D341Med (cell line): ENCODE results near the gene TDRKH.

ENCODE experiments used
- DNase-seq: peaks from one replicate; pipeline ENCODE4 v3.0.0; 2012; ENCODE audit warnings: low spot score

The TDRKH gene

DNA sequence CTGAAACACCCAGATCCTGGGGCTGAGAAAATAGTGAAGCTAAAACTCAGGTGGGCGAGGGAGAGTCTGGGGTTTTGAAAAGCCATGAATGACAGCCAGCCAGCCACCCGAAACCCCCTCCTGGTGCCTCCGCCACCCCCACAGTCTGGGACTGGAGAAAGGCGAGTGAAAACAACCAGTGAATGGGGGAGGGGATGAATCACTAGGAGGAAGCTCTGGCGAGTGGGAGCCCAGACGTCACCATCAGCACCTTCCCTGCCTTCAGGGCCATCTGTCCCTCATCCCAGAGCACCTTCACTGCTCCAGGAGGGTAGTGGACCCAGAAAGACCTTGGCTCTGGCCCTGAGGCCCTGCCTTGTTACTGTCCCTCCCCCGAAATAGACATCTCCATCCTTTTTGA, 32.1 kb upstream of the TDRKH start:
- DNase-seq = no peak

DNA sequence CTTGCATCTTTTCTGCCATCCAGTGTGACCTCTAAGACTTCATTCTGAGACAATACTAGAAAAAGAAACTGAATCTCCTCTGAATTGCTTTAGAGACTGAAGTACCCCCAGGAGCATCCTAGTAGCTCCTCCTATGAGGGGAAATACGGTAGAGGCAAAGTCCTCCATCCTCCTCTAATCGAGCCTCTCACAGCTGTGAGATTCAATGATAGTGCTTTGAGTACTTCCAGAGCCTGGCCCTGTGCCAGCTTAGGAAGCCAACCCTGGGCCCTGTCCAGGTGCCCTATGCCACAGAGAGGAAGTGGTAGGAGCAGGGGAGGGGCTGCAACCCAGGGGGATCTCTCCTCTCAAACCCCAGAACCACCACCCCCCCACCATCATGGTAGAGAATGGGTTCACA, 30.6 kb upstream of the TDRKH start:
- DNase-seq = no peak

DNA sequence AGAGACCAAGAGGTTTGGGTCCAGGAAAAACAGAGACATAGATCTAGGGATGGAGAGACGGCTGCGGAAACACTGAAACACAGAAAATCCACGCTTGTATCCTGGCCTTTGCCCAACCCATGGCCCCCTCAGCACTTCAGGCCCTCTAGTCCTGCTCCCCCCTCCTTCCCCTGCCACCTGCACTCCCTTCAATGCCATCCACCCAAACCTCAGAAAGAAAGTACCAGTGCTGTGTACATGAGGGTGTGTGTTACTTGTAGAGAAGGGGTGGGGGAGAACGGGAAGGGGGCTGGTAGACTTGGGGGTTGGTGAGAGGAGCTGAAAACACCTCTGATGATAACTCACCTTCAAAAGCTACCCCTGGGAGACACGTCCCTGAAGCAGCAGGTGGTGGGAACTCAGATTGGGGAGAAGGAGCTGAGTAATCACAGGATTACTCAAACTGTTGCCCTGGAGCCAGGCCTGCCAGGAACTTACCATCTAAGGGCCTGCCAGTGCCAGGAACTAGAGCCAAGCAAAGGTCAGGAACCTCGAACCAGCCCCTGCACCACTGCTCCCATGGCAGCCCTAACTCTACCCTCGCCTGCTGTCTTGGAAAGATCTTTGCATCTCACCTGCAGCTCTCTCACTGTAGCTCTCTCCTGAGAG, 29.8 kb upstream of the TDRKH start:
- no peak for DNase-seq

DNA sequence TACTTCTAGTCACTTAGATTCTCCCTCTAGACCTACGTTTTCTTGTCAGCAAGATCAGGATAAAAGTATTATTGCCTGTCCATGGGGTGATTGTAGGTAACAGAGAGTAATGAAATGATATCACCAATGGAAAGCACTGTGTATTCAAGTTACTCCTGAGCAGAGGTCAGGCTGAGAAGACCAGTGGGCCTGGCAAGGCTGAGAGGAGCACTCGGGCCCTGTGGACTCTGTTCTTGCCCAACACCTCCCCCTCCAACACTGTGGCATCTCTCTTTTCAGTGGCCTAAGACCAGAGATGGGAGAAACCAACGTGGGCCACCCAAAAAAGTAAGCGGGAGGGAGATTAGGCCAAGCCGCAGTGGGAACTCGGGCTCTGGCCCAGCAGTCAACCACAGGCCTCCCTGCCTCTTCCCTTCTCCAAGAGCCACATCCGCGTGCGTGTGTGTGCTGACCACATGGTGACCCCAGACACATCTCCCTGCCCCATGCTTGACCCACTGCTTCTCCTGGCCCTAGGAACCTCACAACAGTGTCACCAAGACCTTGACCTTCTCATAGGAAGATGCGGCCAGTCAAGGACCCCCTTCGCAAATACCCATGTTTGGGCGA, 29.0 kb upstream of the TDRKH start:
- DNase-seq = no peak

DNA sequence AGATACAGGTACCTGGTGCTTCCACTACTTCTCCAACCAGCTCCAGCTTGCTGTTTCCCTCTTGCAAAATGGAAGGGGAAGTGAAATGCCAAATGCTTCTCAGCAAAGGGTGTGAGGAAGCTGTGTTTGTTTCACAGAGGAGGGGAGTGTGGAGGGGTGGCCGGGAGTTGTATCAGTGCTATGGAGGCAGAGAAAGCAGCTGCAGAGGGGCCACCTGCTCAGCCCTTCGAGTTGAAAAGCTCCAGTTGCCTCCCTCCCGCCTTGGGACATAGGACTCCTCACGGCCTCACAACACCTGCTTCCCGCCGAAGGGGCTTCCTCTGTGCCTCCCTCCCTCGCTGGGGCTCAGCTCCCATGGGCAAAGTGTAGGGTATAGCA, 27.0 kb upstream of the TDRKH start:
- no peak for DNase-seq

DNA sequence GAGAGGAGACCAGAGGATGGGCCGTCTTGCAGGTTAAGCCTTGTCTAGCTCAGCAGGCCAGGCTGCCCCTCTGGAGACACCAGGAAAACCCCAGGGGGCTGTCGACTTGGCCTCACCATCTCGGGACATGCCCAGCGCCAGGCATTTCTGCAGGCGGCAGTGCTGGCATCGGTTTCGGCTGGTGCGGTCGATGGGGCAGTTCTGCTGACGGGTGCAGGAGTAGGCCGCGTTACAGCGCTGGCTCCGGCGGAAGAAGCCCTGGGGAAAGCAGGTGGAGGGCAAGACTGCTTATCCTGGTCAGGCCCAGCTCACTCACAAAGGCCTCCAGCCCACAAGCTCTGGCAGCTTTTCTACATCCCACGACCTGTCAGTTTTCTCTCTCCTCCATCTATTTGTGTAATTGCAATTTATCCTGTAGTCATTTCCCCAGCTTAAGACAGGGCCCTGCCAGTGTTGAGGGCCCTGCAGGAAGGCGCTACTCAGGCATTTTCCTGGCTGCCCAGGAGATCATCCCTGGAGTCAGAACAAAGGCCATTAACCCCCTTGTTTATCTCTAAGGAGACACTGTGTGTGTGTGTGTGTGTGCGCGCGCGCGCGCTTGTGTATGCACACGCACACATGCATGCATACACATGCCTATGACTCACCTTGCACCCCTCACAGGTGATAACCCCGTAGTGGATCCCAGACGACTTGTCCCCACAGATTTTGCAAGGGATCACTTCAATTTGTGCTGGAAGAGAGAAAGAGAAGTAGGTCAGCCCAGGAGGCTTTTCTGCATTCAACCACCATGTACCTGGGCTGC, 26.4 kb upstream of the TDRKH start:
- DNase-seq = no peak

DNA sequence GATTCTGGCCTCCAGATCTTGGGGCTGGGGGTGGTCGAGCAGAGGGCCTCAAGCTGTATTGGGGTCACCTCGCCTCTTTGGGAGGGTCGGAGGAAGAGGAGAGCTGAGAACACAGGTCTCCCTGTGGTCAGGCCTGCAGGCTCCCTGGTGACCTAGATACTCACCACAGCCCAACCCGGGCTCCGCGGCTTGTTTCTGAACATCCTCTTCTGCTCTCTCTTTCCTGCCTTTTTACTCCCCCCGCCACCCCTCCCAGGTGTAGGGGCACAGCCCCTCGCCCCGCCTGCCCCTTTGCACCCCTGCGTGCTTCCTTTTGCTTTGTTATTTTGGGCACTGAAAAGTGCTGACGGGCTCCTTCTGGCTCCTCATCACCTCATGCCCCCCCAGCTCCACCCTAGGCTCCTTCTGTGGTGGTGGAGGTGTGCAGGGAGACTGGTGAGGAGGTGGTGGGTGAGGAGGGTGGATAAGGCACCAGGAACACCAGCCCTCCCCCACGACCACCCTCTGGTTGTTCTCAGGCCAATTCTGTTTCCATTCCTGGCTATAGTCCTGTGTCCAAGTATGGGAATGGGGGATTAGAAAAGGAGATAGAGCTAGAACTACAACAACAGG, 25.5 kb upstream of the TDRKH start:
- DNase-seq = no peak

DNA sequence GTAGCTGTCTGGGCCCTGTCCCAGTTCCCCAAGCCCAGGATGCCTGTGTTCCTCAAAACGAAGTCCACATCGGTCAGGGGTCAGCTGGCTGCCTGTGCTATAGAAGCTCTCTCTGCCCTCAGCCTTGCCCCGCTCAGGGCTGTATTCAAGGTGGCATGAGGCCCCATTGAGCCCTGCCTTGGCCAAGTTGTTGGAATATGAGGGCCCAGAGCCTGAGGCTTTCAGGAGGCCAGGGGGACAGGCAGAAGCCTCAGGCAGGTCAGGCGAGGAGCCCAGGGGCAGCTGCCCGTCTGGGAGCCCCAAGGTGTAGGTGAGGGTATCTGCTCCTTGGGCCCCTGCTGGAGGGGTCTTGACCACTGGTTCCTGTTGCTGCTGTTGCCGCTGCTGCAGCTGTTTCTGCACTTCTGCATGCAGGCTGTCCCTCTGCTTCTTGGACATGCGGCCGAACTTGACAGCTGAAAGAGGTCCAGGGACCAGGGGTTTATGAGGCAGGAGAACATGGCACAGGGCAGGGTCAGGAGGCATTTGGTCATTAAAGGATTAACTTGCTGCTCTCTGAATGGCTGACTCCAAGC, 24.8 kb upstream of the TDRKH start:
- DNase-seq = no peak

DNA sequence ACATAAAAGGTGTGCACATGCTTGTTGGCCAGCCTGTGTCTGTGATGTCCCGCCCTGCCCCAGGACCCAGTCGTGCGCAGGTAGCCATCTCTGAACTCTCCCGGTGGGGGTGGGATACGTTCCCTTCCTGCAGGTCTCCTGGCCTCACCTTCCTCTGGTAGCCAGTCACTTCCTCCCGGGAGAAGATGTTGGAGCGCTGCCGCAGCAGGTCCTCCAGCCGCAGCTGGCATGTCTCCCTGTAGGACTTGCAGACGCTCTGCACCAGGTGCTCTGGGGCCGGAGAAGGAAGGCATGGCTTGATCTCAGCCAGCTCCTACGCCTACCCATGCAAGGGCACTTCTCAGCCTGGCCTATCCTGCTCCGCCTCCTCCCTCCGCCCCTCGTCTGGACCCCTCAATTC, 24.1 kb upstream of the TDRKH start:
- no peak for DNase-seq

DNA sequence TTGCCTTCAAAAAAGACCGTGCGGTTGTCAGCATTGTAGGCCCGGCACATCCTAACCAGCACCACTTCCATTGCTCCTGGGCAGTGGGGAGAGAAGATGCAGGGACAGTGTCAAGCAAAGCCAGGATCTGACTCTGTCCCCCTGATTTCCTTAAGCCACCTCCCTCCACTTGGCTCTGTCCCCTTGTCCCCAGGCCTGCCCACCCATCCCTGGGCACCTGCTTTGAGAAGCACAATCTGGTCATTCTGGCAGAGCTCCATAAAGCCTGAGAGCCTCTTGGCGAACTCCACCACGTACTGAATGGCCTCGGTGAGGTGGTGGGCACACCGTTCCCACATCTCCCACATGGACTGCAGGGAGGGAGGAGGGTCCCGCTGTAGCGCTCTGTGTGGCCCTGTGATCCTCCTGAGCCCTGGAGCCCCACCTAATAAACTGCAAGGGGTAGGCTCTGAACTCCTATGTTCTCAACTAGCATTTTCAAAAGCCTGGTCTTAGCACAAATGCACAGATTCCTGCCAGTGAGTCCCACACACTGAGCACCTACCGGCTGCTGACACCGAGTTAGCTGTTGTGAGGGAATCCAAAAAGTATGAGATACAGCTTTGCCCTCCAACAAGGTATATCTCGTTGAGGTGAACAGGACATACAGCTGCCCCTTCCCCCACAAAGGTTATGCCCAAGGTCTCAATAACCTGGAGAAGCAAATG, 23.1 kb upstream of the TDRKH start:
- no peak for DNase-seq

DNA sequence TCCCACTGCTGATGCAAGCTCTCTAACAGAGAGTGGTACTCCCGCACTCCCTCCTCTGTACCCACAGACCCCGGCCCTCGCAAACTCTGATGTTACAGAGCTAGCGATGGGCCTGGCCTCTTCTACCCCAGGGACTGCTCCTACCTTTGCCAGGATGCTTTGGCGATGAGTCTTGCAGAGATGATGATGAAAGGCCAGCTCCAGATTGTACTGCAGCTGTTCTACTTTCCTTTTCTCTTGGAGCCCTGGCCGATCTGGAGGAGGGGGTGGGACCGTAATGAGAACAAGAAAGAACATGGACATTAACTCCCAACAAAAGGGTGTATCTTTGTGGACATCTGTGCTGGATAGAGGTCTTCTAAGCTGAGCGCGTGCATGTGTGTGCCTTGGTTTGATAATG, 20.9 kb upstream of the TDRKH start:
- DNase-seq = no peak

DNA sequence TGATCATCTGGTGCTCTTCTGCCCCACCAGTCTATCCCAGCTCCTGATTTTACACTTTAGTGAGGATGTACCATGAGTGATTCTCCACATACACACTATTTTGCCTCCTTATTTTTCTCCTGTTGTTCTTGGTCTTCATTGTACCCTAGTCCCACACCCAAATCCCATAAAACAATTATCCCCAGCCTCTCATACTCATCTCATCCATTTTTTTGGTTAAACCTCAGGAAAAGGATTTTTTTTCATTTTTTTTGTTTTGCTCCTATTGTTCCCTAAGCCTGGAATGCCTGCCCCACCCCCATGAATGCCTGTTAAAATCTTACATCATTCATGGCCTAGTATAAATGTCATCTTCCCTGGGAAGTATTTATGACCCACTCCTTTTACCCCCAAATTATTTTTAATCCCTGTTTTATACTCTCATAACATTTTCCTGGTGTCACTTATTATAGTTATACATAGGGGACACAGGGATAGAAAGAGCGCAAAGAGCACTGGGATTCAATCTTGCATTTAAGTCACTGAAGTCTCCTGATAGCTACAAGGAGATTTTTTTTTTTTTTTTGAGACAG, 19.8 kb upstream of the TDRKH start:
- DNase-seq = no peak

DNA sequence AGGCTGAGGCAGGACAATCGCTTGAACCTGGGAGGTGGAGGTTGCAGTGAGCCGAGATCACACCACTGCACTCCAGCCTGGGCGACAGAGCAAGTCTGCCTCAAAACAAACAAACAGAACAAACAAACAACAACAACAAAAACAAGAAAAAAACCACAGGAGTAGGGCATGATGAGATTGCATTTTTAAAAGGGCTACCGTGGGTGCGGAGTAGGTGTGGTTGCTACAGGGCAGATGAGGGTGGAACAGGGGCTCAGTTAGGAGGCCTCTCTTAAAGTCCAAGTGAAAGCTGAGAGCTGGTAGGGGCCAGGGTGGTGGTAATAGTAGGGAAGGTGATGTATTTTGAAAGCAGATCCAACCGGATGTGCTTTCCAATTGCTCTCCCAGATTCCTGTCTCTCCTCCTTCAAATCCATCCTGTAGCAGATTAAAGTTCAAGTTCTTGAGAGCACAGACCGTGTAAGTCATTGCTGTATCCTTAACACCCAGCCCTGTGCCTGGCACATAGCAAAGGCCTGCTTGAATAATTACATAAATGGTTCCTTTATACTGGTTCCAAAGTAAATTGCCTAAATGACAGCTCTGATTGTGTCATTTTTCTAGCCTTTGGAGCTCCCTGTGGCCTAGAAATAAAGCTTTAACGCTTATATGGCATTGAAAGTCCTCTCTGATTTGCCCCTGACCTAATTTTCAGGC, 19.1 kb upstream of the TDRKH start:
- no peak for DNase-seq

DNA sequence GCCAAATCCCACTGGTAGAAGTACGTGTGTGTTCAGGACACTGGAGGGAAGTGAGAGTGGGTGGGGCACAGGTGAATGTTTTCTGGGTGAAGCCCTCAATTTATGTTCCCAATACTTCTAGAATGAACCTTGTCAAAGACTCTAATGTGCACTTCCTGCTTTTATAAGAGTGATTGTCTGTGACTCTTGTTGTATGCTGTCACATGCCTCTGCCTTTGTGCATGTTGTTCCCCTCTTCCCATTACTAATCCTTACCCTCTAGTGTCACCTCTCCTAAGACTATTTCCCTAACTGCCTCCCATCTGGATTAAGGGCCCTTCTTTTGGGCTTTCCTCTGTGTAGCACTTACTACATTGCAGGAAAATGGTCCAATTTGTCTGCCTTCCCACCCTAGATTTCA, 17.5 kb upstream of the TDRKH start:
- no peak for DNase-seq

DNA sequence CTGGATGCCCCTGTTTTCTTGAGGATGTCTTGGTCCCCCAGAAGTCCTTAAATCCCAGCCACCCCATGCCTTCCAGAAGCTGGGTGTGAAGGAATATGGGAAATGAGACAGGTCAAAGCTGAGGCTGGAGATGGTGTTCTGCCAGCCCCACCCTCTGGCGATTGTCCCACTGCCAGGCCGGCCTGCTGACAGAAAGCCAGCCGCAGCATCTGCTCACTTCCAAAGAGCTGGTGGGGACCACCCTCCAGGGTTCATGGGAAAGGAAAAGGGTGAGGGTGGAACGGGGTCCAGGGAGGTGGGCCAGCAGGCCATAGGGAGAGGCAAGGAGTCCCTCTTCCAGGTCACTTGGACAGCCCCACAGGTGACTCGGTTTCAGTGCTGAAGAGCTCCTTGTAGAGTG, 16.8 kb upstream of the TDRKH start:
- peak; percentile 25 for DNase-seq

DNA sequence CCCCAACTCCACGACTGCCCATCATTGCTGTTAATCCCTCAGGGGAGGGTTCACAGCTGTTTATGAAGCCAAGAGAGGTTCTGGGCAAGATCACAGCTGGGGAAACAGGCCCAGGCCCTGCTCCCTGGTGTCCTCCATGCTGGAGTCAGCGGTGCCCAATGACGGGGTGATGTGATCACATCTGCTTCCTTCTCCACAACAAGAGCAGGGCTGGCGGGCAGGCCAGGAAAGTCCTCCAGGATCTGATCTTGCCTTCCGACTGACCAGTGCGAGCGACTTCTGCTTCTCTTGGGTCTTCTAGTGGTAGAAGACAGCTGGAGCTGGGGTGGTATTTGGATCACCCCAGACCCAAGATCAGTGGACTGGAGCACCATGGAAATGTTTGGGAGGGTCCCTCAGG, 15.9 kb upstream of the TDRKH start:
- peak; percentile 16 for DNase-seq

DNA sequence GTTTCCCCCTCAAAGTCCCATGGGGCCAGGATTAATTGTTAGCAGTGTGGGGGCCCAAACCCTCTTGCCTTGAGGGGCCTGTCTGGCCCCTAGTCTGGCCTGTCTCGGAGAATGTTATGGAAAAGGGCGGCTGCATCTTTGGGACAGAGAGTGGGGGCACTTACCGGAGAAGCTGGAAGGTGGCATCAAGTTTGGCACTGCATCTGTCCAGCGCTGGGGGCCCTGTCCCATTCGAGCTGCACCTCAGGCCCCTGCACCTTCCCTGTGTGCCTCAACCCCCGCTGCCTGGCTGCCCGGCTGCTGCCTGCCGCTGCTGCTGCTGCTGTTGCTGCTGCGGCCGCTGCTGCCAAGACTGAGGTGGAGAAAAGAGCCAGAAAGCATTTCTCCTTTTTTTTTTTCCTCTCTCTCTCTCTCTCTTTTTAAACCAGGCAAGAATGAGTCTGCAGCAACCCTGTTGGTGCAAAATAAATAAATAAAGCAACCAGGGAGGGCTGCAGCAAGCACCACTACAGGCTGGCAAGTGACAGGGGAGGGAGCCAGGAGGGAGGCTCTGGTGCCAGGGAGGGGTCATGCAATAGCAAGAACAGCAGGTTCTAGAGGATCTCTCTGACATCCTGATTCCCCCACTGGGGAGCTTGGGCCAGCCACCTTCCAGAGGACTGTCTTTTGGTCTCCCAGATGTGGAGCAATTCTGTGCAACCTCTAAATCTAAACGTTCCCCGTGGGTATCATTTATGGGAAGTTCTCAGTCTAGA, 14.9 kb upstream of the TDRKH start, which contains the start of gene LINGO4:
TSS of gene LINGO4 (minus strand) at position 354 of the 755 bp plus-strand sequence. CDS start 2,715 bp downstream, outside the sequence.
- peak; percentile 43 for DNase-seq

DNA sequence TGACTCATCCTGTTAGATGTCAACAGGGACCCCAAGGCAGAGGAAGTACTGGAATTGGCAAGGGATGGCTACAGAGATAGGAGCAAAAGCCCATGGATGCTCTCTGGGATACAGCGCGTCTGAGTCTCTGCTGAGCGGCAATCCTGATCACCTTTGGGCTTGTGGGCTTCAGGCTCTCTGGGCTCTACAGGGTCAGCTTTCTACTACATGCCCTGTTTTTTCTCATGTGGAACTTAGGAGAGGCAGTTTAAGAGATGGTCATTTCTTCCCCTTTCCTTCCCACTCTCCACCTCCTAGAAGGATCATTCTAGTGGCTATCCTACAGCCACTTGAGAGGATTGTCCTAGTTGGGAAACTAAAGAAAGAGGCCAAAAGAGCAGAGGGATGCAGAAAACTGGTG, 13.6 kb upstream of the TDRKH start:
- DNase-seq = no peak

DNA sequence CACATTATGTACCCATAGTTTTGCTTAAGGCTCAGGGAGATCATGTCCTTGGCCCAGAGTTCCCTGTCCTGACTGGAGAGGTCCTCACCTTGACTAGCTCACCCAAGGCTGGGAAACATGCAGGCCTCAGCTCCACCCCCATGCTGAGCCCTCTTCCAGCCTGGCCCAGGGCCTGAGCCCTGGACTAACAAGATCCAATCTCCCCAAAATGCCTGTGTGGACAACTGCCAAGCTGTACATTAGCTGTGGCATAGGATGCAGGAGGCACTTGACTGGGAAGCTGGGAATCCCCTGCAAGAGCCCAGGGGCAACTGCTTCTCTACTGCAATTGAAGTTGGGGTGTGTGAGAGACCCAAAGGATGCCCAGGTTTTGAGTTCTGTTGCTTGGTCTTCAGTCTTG, 12.9 kb upstream of the TDRKH start:
- no peak for DNase-seq

DNA sequence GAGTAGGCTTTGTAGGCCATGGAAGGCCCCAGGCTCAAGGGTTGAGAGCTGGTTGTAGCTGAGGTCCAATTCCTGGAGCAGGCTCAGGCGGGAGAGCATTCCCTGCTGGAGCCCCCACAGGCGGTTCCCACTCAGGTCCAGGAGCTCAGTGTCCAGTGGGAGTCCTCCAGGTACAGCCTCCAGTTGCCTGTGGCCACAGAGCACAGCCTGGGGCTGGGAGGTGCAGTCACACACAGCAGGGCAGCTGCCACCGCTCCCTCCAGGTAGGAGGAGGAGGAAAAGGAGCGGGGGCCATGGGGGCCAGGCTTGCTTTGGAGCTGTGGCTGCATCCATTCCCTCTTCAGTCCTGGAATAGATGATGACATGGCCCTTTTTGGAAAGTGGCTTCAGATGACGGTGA, 12.1 kb upstream of the TDRKH start:
- peak; percentile 21 for DNase-seq
